Glutamatergic neuron (in vitro differentiated cells): ENCODE measurements around the gene CTBP2. TPM values are rescaled to one million over a fixed set of nuclear protein-coding genes. Genes with fewer than 3 reads are reported as not detected.

Experiments
- DNase-seq: peaks from one replicate; pipeline ENCODE4 v3.0.0; 2022
- H3K27ac Mint-ChIP-seq: one replicate; pipeline ENCODE4 v1.8.0; 2020; ENCODE audit warnings: mild to moderate bottlenecking, mixed read lengths, inconsistent platforms; ENCODE audit not compliant: unreplicated experiment
- H3K27me3 Mint-ChIP-seq: one replicate; pipeline ENCODE4 v1.8.0; 2020; ENCODE audit warnings: mild to moderate bottlenecking, moderate library complexity, mixed read lengths, inconsistent platforms; ENCODE audit not compliant: unreplicated experiment
- H3K36me3 Mint-ChIP-seq: one replicate; pipeline ENCODE4 v1.8.0; 2020; ENCODE audit warnings: mild to moderate bottlenecking, mixed read lengths, inconsistent platforms; ENCODE audit not compliant: unreplicated experiment
- H3K4me1 Mint-ChIP-seq: one replicate; pipeline ENCODE4 v1.8.0; 2020; ENCODE audit warnings: mild to moderate bottlenecking, low read depth, mixed read lengths, inconsistent platforms; ENCODE audit not compliant: unreplicated experiment
- H3K4me3 Mint-ChIP-seq: one replicate; pipeline ENCODE4 v1.8.0; 2020; ENCODE audit warnings: mild to moderate bottlenecking, mixed read lengths, inconsistent platforms; ENCODE audit not compliant: unreplicated experiment
- H3K9me3 Mint-ChIP-seq: one replicate; pipeline ENCODE4 v1.8.0; 2020; ENCODE audit warnings: mild to moderate bottlenecking, moderate library complexity, mixed read lengths, inconsistent platforms; ENCODE audit not compliant: unreplicated experiment
- CTCF ChIP-seq: fragments of 200-600 bp; sonication (generic); IDR thresholded peaks from one replicate; pipeline ENCODE4 v1.5.0; 2021; ENCODE audit not compliant: partially characterized antibody, unreplicated experiment
- total RNA-seq: library from RNA; stranded (reverse); fragmentation: NEBNext Ultra II Directional; extraction: Animal tissue kit (Norgen Biotek cat#: 25700); gene quantifications from one replicate; pipeline ENCODE4 v1.2.1, GENCODE V29; 2021; ENCODE audit not compliant: unreplicated experiment

CTBP2 gene
- total RNA-seq, 1 donor from 2014 or later, result 174 TPM

- Mint-ChIP-seq H3K27ac (peak overlapping the region; percentile 74), H3K9me3 (peaks cover 22% of the 10 kb centered on the region), H3K36me3 (no peaks in the 10 kb centered on the region), H3K4me3 (peak overlapping the region; percentile 57), H3K4me1 (peaks cover 58% of the 10 kb centered on the region), H3K27me3 (peaks cover 11% of the 10 kb centered on the region)
- no peak for TF ChIP-seq CTCF
- peak; percentile 48 for DNase-seq
These were observed 29.4 kb downstream of the CTBP2 start for GRCh38 chr10:125130916-125131315.

GRCh38 chr10:125130260-125130659 is 30.1 kb downstream of the CTBP2 start:
- no peak overlapping the region for H3K4me3 Mint-ChIP-seq
- peaks cover 58% of the 10 kb centered on the region for H3K4me1 Mint-ChIP-seq
- peak overlapping the region; percentile 74 for H3K27ac Mint-ChIP-seq
- DNase-seq, result no peak
- H3K9me3 Mint-ChIP-seq, result peaks cover 22% of the 10 kb centered on the region
- TF ChIP-seq CTCF, result no peak
- H3K36me3 Mint-ChIP-seq, result no peaks in the 10 kb centered on the region
- H3K27me3 Mint-ChIP-seq, result peaks cover 9% of the 10 kb centered on the region

GRCh38 chr10:125129076-125129458 is 31.3 kb downstream of the CTBP2 start:
- Mint-ChIP-seq H3K4me3 (no peak overlapping the region), H3K9me3 (peaks cover 22% of the 10 kb centered on the region), H3K27me3 (peaks cover 7% of the 10 kb centered on the region), H3K4me1 (peaks cover 63% of the 10 kb centered on the region), H3K27ac (no peak overlapping the region), H3K36me3 (no peaks in the 10 kb centered on the region)
- no peak for TF ChIP-seq CTCF
- DNase-seq, result no peak

- DNase-seq, result no peak
- peaks cover 8% of the 10 kb centered on the region for H3K27me3 Mint-ChIP-seq
- peak overlapping the region; percentile 64 for H3K27ac Mint-ChIP-seq
- H3K9me3 Mint-ChIP-seq, result peaks cover 22% of the 10 kb centered on the region
- TF ChIP-seq CTCF, result no peak
- peaks cover 63% of the 10 kb centered on the region for H3K4me1 Mint-ChIP-seq
- no peak overlapping the region for H3K4me3 Mint-ChIP-seq
- no peaks in the 10 kb centered on the region for H3K36me3 Mint-ChIP-seq
These were observed 31.8 kb downstream of the CTBP2 start for GRCh38 chr10:125128397-125129075.

GRCh38 chr10:125127986-125128385 is 32.4 kb downstream of the CTBP2 start:
- H3K36me3 Mint-ChIP-seq, result no peaks in the 10 kb centered on the region
- peaks cover 63% of the 10 kb centered on the region for H3K4me1 Mint-ChIP-seq
- no peak for TF ChIP-seq CTCF
- peaks cover 10% of the 10 kb centered on the region for H3K27me3 Mint-ChIP-seq
- H3K9me3 Mint-ChIP-seq, result peaks cover 22% of the 10 kb centered on the region
- DNase-seq, result no peak
- H3K4me3 Mint-ChIP-seq, result peak overlapping the region; percentile 3
- H3K27ac Mint-ChIP-seq, result peak overlapping the region; percentile 64
